AG10803 (cell line): ENCODE results near the gene RPS15.

Source experiments
- DNase-seq: peaks from one replicate; pipeline ENCODE4 v3.0.0; 2010; ENCODE audit warnings: low read depth
- H3K4me3 ChIP-seq: 2 replicates; pipeline ENCODE4 v1.5.1; 2011; ENCODE audit warnings: mild to moderate bottlenecking, low read length, control low read depth
- TF ChIP-seq, protein P1 (sequence below): conservative IDR thresholded peaks from 2 replicates; pipeline ENCODE4 v1.5.1; 2011; ENCODE audit warnings: mild to moderate bottlenecking, low read length, control low read depth, inconsistent platforms

Gene RPS15

DNA sequence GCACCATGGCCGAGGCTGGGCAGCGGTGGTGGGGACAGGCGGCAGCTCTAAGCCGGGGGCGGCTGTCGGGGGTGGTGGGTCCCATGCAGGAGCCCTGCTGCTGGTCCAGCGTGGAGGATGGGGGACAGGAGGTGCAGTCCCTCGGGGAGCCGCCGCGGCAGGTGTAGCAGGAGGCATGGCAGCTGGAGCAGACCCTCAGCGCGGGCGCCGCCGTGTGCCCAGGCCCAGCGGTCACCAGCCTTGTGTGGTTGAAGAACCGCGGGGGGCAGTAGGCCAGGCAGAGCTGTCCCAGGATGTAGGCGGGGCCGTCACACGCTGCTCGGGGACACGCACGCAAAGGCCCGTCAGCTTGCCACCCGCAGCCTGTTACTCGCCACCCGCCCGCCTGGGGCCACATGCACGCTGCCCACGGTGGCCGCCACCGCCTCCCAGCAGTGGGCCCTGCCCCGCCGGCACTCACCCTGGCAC, 43.7 kb downstream of the RPS15 start:
- TF ChIP-seq, protein P1, sequence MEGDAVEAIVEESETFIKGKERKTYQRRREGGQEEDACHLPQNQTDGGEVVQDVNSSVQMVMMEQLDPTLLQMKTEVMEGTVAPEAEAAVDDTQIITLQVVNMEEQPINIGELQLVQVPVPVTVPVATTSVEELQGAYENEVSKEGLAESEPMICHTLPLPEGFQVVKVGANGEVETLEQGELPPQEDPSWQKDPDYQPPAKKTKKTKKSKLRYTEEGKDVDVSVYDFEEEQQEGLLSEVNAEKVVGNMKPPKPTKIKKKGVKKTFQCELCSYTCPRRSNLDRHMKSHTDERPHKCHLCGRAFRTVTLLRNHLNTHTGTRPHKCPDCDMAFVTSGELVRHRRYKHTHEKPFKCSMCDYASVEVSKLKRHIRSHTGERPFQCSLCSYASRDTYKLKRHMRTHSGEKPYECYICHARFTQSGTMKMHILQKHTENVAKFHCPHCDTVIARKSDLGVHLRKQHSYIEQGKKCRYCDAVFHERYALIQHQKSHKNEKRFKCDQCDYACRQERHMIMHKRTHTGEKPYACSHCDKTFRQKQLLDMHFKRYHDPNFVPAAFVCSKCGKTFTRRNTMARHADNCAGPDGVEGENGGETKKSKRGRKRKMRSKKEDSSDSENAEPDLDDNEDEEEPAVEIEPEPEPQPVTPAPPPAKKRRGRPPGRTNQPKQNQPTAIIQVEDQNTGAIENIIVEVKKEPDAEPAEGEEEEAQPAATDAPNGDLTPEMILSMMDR, result no peak
- no peak for DNase-seq

DNA sequence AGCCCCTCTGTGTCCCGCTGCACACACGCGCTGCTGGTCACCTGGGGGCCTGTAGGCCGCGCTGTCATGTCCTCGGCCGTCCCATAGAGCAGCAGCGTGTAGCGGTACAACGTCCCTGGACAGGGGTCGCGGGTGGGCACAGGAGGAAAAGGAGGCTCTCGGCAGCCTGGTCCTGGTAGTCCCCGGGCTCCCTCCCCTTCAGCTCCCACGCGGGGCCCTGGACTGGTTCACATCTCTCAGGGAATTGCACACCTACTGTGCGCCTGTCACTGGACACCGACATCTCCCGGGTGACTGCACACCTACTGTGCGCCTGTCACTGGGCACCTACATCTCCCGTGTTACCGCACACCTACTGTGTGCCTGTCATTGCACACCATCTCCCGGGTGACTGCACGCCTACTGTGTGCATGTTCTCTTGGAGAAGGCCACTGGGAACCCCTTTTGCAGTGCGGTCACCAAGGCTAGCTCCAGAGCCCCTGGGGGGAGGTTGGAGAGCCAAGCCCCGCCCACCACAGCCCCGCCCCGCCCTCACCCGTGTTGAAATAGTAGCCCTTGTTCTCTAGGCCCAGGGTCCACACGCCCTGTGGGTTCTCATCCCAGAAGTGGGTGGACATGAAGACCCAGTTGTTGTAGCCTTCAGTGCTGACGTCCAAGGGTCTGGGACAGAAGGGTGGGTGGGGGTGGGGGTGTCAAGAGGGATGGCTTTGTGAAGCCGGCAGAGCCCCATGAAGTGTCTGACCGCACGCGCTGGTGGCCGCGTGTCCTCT, 44.4 kb downstream of the RPS15 start:
- H3K4me3 ChIP-seq, result no peak overlapping the region
- DNase-seq, result no peak
- TF ChIP-seq, protein P1, result no peak

More for the DNA sequence above, 43.7 kb downstream of the RPS15 start:
- H3K4me3 ChIP-seq, result no peak overlapping the region

DNA sequence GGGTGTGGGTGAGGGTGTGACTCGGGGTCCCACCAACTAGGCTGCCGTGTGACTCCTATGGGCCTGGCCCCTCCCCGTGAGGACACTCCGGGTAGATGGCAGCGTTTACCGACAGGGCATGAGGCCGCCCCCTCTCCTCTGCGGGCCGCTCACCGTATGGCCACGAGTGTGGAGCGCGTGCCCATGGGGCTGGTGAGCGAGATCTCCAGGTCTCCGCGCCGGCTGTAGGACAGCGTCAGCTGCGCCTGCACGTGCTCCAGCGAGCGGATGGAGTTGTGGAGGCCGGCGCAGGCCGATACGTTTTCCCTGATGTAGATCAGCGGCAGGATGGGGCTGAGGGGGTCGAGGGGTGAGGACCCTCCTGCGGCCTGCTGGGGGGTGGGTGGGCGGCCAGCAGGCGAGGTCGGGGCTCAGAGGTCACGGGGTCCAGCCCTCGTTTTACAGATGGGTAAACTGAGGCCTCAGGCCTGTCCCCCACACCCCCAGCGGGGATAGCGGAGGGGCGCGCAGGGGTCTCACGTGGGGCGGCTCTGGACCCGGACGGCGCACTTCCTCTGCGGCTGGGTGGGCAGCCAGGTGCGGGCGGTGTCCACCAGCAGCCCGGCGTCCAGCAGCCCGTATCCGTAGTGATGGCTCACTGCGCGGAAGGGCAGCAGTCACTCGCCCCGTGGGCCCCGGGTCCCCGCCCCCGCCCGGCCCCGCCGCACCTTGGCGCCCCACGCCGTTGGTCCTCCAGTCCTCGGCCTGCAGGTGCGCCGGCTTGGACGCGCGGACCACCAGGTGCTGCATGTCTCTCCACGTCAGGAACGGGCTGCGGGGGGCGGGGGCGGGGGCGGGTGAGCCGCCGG, 45.2 kb downstream of the RPS15 start:
- TF ChIP-seq, protein P1, result no peak
- no peak overlapping the region for H3K4me3 ChIP-seq
- DNase-seq, result no peak

DNA sequence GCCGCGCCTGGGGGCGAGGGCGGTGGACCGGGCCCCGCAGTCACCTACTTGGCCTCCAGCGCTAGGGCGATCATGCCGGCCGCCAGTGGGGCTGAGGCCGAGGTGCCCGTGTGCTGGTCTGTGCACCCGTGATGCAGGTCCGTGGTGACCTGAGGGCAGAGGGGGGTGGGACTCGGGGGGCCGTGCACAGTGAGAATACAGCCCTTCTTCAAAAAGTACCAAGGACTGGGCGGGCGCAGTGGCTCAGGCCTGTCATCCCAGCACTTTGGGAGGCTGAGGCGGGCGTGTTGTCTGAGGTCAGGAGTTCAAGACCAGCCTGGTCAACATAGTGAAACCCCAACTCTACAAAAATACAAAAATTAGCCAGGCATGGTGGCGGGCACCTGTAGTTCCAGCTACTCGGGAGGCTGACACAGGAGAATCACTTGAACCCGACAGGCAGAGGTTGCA, 45.8 kb downstream of the RPS15 start:
- TF ChIP-seq, protein P1, result no peak
- H3K4me3 ChIP-seq, result no peak overlapping the region
- no peak for DNase-seq

DNA sequence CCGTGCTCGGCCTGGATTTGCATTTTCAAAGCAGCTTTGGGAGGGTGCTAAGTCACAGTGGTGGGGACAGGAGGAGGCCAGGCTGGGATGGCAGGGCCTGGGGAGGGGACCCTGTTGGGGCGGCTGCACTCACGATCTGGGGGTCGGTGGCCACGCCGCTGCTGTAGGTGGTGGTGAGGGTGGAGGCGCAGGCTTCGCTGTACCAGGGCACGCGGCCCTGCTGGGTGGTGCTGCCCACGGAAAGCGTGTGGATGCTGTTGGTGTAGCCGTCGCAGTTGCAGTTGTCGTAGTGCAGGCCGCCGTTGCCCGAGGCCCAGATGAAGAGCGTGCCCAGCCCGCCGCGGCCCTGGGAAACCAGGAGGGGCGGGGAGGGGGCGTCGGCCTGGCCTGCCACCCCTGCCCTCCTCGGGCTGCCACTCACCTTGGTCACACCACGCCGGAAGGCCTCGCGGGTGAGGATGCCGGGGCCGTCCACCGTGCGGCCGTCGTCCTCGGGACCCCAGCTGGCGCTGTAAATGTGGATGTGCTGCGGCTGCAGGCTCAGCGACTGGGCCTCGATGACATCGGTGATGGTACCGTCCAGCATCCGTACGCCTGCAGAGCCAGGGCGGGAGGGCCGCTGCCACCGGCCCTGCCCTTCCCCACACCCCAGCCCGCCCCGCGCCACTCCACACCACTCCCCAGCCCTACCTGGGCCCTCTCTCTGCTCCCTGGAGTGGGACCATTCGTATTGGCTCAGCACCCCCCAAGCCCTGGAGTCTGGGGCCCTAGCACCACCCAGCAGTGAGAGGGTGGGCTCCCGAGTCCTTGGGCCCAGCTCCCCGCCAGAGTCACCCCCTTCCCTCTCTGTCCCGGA, 48.8 kb downstream of the RPS15 start:
- TF ChIP-seq, protein P1, result no peak
- DNase-seq, result no peak
- H3K4me3 ChIP-seq, result no peak overlapping the region

DNA sequence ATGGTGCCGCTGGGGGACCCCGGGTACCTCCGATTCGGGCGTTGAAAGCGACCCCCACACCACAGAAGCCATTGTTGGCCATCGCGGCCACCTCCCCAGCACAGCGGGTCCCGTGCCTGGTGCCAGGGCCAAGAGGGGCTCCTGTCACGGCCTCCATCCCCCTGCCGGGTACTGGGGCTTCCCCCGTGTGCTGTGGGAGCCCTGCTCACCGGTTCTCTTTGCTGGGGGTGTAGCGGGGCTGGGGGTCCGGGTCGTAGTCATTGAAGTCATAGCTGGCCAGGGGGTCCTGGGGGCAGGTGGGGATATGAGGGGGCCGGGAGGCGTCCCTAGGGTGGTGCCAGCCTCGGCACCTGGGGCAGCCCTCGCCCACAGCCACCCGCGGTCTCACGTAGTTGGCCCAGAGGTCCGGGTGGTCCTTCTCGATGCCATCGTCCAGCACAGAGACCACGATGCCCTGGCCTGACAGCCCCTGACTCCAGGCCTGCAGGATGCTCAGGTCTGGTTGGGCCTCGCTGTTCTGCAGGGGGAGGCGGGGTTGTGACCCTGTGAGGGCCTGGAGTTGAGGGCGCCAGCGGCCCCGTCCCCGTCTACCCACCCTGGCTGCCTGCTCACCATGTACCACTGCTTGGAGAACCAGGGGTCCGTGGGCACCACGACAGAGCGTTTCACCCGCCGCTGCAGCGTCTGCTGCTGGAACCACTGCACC, 49.5 kb downstream of the RPS15 start:
- TF ChIP-seq, protein P1, result no peak
- no peak overlapping the region for H3K4me3 ChIP-seq
- DNase-seq, result no peak
